H7 (cell line): ENCODE data around the gene MYO15B. TPM values are rescaled to one million over a fixed set of nuclear protein-coding genes. Genes with fewer than 3 reads are reported as not detected.

Experiments
- DNase-seq: peaks from one replicate; pipeline ENCODE4 v3.0.0; 2012
- H3K27me3 ChIP-seq: 2 replicates; pipeline ENCODE4 v1.6.0; 2011; ENCODE audit warnings: mild to moderate bottlenecking, low read length; ENCODE audit not compliant: control insufficient read depth, insufficient read depth
- H3K36me3 ChIP-seq: replicated peaks from 2 replicates; pipeline ENCODE4 v1.5.1; 2011; ENCODE audit warnings: low read length; ENCODE audit not compliant: control insufficient read depth, insufficient read depth
- H3K4me3 ChIP-seq: 2 replicates; pipeline ENCODE4 v1.5.1; 2011; ENCODE audit warnings: low read depth, mild to moderate bottlenecking, control low read depth, low read length, moderate library complexity; ENCODE audit not compliant: insufficient read depth
- total RNA-seq: library from RNA; depleted of rRNA; stranded (reverse); fragments of >200 nt; shearing (Covaris generic); gene quantifications from 2 replicates; pipeline ENCODE4 v1.2.3, GENCODE V29; 2014

The MYO15B gene
- total RNA-seq, 1 experiment from 2014 or later: 9.9 TPM

- no peak for DNase-seq
- Histone ChIP-seq H3K27me3 (no peaks in the 10 kb centered on the region), H3K36me3 (peaks cover 2% of the 10 kb centered on the region), H3K4me3 (no peak overlapping the region)
Observed at GRCh38 chr17:75628425-75628824, 40.8 kb downstream of the MYO15B start.

- Histone ChIP-seq H3K36me3 (peaks cover 2% of the 10 kb centered on the region), H3K4me3 (no peak overlapping the region), H3K27me3 (no peaks in the 10 kb centered on the region)
- DNase-seq: no peak
Observed at GRCh38 chr17:75629157-75629556, 41.6 kb downstream of the MYO15B start.

GRCh38 chr17:75630071-75630917, 42.7 kb downstream of the MYO15B start:
- Histone ChIP-seq H3K4me3 (no peak overlapping the region), H3K36me3 (peaks cover 2% of the 10 kb centered on the region), H3K27me3 (no peaks in the 10 kb centered on the region)
- no peak for DNase-seq

- H3K36me3 ChIP-seq: peaks cover 2% of the 10 kb centered on the region
- no peaks in the 10 kb centered on the region for H3K27me3 ChIP-seq
- DNase-seq: no peak
- H3K4me3 ChIP-seq: no peak overlapping the region
Observed at GRCh38 chr17:75631353-75631752, 43.8 kb downstream of the MYO15B start.

GRCh38 chr17:75632428-75632827, 44.8 kb downstream of the MYO15B start:
- H3K36me3 ChIP-seq: peaks cover 2% of the 10 kb centered on the region
- peak; percentile 71 for DNase-seq
- no peaks in the 10 kb centered on the region for H3K27me3 ChIP-seq
- H3K4me3 ChIP-seq: no peak overlapping the region

- DNase-seq: peak; percentile 98
- no peak within 1 kb of the TSS for H3K4me3 ChIP-seq
Observed at GRCh38 chr17:75632863-75633485, 45.4 kb downstream of the MYO15B start, which contains the start of gene SMIM5. Gene SMIM5 (plus strand): TSS chr17:75633434. CDS start chr17:75640202, 6,768 bp downstream.

GRCh38 chr17:75633486-75634375, 46.1 kb downstream of the MYO15B start:
- peaks cover 2% of the 10 kb centered on the region; the same call in 1 of the 2 replicates for H3K36me3 ChIP-seq
- peak; percentile 98 for DNase-seq
- no peak overlapping the region for H3K4me3 ChIP-seq
- H3K27me3 ChIP-seq: no peaks in the 10 kb centered on the region

More at GRCh38 chr17:75632863-75633485, 45.4 kb downstream of the MYO15B start, which contains the start of gene SMIM5:
- Histone ChIP-seq H3K36me3 (peaks cover 2% of the 10 kb centered on the region), H3K27me3 (no peaks in the 10 kb centered on the region)

- H3K36me3 ChIP-seq: peaks cover 2% of the 10 kb centered on the region; the same call in 1 of the 2 replicates
- H3K27me3 ChIP-seq: no peaks in the 10 kb centered on the region
- no peak for DNase-seq
- H3K4me3 ChIP-seq: no peak overlapping the region
Observed at GRCh38 chr17:75634376-75634740, 46.8 kb downstream of the MYO15B start.

GRCh38 chr17:75634754-75635609, 47.4 kb downstream of the MYO15B start:
- Histone ChIP-seq H3K36me3 (peaks cover 2% of the 10 kb centered on the region; the same call in 1 of the 2 replicates), H3K4me3 (no peak overlapping the region)
- DNase-seq: peak; percentile 66

GRCh38 chr17:75635610-75636202, 48.1 kb downstream of the MYO15B start:
- Histone ChIP-seq H3K36me3 (no peaks in the 10 kb centered on the region; the same call in 1 of the 2 replicates), H3K4me3 (no peak overlapping the region), H3K27me3 (no peaks in the 10 kb centered on the region)
- DNase-seq: no peak

More at GRCh38 chr17:75634754-75635609, 47.4 kb downstream of the MYO15B start:
- H3K27me3 ChIP-seq: no peaks in the 10 kb centered on the region

- no peak overlapping the region for H3K4me3 ChIP-seq
- no peaks in the 10 kb centered on the region for H3K27me3 ChIP-seq
- DNase-seq: peak; percentile 67
- peaks cover 2% of the 10 kb centered on the region for H3K36me3 ChIP-seq
Observed at GRCh38 chr17:75636381-75637142, 49.0 kb downstream of the MYO15B start.

GRCh38 chr17:75637143-75637538, 49.5 kb downstream of the MYO15B start:
- H3K27me3 ChIP-seq: no peaks in the 10 kb centered on the region
- no peak for DNase-seq
- H3K4me3 ChIP-seq: no peak overlapping the region
- peaks cover 2% of the 10 kb centered on the region for H3K36me3 ChIP-seq

- DNase-seq: peak; percentile 35
Observed at GRCh38 chr17:75637551-75637950, 50.0 kb downstream of the MYO15B start.

More at GRCh38 chr17:75637551-75637950, 50.0 kb downstream of the MYO15B start:
- H3K4me3 ChIP-seq: no peak overlapping the region
- peaks cover 2% of the 10 kb centered on the region for H3K36me3 ChIP-seq
- H3K27me3 ChIP-seq: no peaks in the 10 kb centered on the region
